ENCODE results near the gene MRPL32. TPM values are rescaled to one million over a fixed set of nuclear protein-coding genes. Genes with fewer than 3 reads are reported as not detected.

MRPL32 gene
- total and polyA plus RNA-seq, 8 donors: 19.7 to 51.9 (median 26.3) TPM

DNA sequence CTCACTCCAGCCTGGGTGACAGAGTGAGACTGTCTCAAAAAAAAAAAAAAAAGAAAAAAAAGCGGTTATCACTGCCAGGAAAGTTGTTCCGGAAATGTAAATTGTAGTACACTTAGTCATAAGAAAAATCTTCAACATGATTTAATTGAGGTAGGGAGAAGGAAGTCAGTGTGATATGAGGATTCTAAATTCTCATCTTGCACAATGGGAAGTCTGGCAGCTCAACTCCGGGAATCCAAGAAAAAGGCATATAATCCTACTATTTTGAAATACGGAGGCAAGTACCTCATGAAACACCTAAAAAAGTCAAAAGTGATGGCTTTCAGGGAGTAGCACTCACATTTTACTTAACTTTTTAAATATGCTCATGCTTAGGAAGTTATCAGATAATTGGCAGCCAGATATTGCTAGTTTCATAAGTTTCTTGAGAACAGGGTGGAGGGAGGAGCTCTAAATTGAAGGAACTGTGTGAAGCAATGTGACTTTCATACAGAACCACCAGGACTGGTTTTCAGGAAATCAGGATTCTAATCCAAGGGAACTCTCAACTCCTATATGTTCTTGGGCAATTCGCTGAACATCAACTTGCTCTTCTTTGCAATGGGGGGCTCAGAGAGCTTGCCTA is 17.6 kb upstream of the MRPL32 start:
- no peak for ATAC-seq
- FAIRE-seq: no peak

DNA sequence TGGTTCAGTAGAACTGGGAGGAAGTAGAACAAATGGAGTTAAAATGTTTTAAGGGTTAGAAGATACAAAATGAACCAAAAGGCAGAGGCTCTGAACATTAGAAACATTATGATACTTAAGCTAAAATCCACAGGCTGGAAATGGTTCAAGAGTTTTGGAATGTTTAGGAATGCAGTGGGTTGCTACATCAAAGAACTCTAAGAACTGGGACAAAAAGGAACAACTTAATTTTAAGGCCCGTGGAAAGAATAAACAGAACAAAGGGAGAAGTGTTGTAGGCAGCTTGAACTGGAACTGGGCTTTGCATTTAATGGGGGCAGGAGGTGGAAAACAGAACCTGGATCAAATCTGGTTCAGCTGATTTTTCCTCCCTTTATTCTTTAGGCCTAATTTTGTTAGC is 16.8 kb upstream of the MRPL32 start:
- 56 to 65% methylated on average over 1 of the region's 1 CpG for WGBS, 2 donors
- no peak for FAIRE-seq

More for the DNA sequence above, 17.6 kb upstream of the MRPL32 start:
- DNase-seq: no peak
- intact Hi-C loops (cut with DNase I): no loop called here
- Histone ChIP-seq H3K4me3 (no peak overlapping the region), H3K9me3 (no peaks in the 10 kb centered on the region), H3K4me1 (peaks cover 7 to 15% (median 9%) of the 10 kb centered on the region in 3 donors), H3K27me3 (no peaks in the 10 kb centered on the region), H3K36me3 (peaks cover 0 to 18% (median 1%) of the 10 kb centered on the region in 3 donors), H3K27ac (peak overlapping the region in 1 of 4 donors; percentile 12)
- TF ChIP-seq, protein P1, sequence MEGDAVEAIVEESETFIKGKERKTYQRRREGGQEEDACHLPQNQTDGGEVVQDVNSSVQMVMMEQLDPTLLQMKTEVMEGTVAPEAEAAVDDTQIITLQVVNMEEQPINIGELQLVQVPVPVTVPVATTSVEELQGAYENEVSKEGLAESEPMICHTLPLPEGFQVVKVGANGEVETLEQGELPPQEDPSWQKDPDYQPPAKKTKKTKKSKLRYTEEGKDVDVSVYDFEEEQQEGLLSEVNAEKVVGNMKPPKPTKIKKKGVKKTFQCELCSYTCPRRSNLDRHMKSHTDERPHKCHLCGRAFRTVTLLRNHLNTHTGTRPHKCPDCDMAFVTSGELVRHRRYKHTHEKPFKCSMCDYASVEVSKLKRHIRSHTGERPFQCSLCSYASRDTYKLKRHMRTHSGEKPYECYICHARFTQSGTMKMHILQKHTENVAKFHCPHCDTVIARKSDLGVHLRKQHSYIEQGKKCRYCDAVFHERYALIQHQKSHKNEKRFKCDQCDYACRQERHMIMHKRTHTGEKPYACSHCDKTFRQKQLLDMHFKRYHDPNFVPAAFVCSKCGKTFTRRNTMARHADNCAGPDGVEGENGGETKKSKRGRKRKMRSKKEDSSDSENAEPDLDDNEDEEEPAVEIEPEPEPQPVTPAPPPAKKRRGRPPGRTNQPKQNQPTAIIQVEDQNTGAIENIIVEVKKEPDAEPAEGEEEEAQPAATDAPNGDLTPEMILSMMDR (IDR thresholded peaks at IDR 0.05): no peak
- WGBS, 2 donors: 63 to 64% methylated on average over 5 of the region's 5 CpGs

DNA sequence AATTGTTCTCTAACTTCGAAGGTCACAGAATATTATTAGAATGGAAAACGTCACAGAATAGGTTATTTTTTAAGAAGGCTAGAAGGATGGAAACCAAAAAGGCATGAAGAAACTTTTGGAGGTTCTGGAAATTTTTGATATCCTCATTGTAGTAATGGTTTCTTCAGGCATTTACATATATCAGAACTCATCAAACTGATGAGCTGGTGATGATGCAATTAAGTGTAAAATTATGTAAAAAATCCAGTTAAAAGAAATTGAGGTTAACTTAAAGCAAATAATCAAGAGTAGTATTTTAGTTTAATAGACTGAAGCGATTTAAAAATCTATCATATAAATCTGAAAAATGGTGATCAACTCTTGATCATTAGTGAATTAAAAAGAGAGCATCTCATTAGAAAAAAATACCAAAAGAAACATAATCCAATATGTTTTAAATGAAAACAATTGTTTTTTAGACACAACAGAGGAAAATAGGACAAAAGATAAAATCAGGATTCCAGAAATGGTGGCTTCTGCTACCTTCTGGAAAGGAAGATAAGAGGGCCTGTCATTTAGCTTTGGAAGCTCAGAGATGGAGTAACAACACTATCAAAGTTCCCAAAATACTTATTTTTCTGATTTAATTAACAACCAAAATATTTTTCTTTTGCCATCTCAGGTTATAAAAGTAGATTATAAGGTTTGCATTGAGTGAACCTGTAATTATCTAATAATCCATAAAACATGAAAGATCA is 10.0 kb upstream of the MRPL32 start:
- ATAC-seq: no peak
- TF ChIP-seq, protein P1 (IDR thresholded peaks at IDR 0.05): no peak
- DNase-seq: no peak
- Histone ChIP-seq H3K4me3 (no peak overlapping the region), H3K27ac (no peak overlapping the region), H3K9me3 (no peaks in the 10 kb centered on the region), H3K36me3 (peaks cover 5 to 76% (median 10%) of the 10 kb centered on the region in 3 donors), H3K27me3 (no peaks in the 10 kb centered on the region), H3K4me1 (no peaks in the 10 kb centered on the region)
- WGBS, 2 donors: 84 to 89% methylated on average over 3 of the region's 3 CpGs
- intact Hi-C loops (cut with DNase I): no loop called here
- no peak for FAIRE-seq

More for the DNA sequence above, 16.8 kb upstream of the MRPL32 start:
- ATAC-seq (no peak), DNase-seq (no peak)
- Histone ChIP-seq H3K36me3 (peaks cover 0 to 26% (median 8%) of the 10 kb centered on the region in 3 donors), H3K9me3 (no peaks in the 10 kb centered on the region), H3K4me1 (peaks cover 3 to 9% (median 7%) of the 10 kb centered on the region in 3 donors), H3K27me3 (no peaks in the 10 kb centered on the region), H3K27ac (no peak overlapping the region), H3K4me3 (no peak overlapping the region)
- intact Hi-C loops (cut with DNase I): no loop called here
- TF ChIP-seq, protein P1 (IDR thresholded peaks at IDR 0.05): no peak

DNA sequence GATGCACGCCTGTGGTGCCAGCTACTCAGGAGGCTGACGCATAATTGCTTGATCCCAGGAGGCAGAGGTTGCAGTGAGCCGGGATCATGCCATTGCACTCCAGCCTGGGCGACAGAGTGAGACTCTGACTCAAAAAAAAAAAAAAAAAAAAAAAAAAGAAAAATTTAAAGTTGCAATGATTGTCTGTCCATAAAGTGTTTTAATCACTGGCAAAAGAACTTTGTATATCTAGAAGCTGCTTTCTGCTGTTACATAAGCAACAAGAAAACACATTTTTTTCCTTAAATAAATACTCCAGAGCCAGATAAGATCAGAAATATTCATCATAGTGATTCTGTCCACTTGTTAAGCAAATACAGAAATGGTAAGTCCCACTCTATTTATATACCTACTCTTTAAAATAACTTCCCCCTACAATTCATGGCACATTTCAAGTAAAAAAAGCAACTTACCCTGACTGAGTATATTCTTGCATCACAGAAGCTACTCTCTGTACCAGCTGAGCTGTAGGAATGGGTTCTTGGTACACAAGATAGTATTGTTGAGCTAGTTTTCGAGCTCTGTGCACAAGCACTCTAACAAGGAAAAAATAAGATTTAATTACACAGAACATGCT is 7.8 kb upstream of the MRPL32 start:
- Histone ChIP-seq H3K4me3 (no peak overlapping the region), H3K4me1 (peaks cover 0 to under 1% (median 0%) of the 10 kb centered on the region in 3 donors), H3K36me3 (peaks cover 5 to 72% (median 10%) of the 10 kb centered on the region in 3 donors), H3K27me3 (no peaks in the 10 kb centered on the region), H3K9me3 (no peaks in the 10 kb centered on the region), H3K27ac (no peak overlapping the region)
- 86 to 92% methylated on average over 5 of the region's 5 CpGs for WGBS, 2 donors
- intact Hi-C loops (cut with DNase I): no loop called here
- TF ChIP-seq, protein P1 (IDR thresholded peaks at IDR 0.05): no peak
- DNase-seq (no peak), ATAC-seq (no peak), FAIRE-seq (no peak)
